Fibroblast of the conjunctiva (primary cell): ENCODE measurements around the gene BCL2L15.
"Not testable (repeated sequence)": the region's sequence is repeated elsewhere in the genome, so short reads cannot be mapped to it uniquely, and the experiment has no call there.

Experiments used
- DNase-seq: peaks from one replicate; pipeline ENCODE4 v3.0.0-alpha.2; 2010; ENCODE audit warnings: low read depth

BCL2L15 gene

GRCh38 chr1:113871597-113872113 is 15.7 kb downstream of the BCL2L15 start, which contains the start of gene PTPN22:
TSS of gene PTPN22 (minus strand) at chr1:113871712.
- DNase-seq: no peak

- DNase-seq: no peak
Measured at GRCh38 chr1:113870778-113871177, 16.6 kb downstream of the BCL2L15 start.

- no peak for DNase-seq
Measured at GRCh38 chr1:113868387-113869083, 18.8 kb downstream of the BCL2L15 start.

GRCh38 chr1:113861641-113862040 is 25.7 kb downstream of the BCL2L15 start:
- no peak for DNase-seq

GRCh38 chr1:113860891-113861290 is 26.5 kb downstream of the BCL2L15 start:
- DNase-seq: peak; percentile 9

- DNase-seq: no peak
Measured at GRCh38 chr1:113859478-113860175, 27.8 kb downstream of the BCL2L15 start.

GRCh38 chr1:113858982-113859381 is 28.4 kb downstream of the BCL2L15 start:
- no peak for DNase-seq

- no peak for DNase-seq
Measured at GRCh38 chr1:113858418-113858817, 29.0 kb downstream of the BCL2L15 start.

- DNase-seq: no peak
Measured at GRCh38 chr1:113857776-113858175, 29.6 kb downstream of the BCL2L15 start.

- no peak for DNase-seq
Measured at GRCh38 chr1:113856401-113856790, 31.0 kb downstream of the BCL2L15 start.

GRCh38 chr1:113855630-113856400 is 31.6 kb downstream of the BCL2L15 start:
- no peak for DNase-seq

GRCh38 chr1:113854234-113854633 is 33.1 kb downstream of the BCL2L15 start:
- no peak for DNase-seq

GRCh38 chr1:113852694-113853093 is 34.7 kb downstream of the BCL2L15 start:
- not testable (repeated sequence) for DNase-seq

GRCh38 chr1:113850127-113850796 is 37.1 kb downstream of the BCL2L15 start:
- no peak for DNase-seq

GRCh38 chr1:113849072-113849471 is 38.3 kb downstream of the BCL2L15 start:
- DNase-seq: no peak

GRCh38 chr1:113846391-113847035 is 40.9 kb downstream of the BCL2L15 start:
- DNase-seq: no peak

- DNase-seq: no peak
Measured at GRCh38 chr1:113836534-113836933, 50.8 kb downstream of the BCL2L15 start.

- DNase-seq: peak; percentile 23
Measured at GRCh38 chr1:113835686-113836290, 51.6 kb downstream of the BCL2L15 start.

GRCh38 chr1:113834716-113835115 is 52.7 kb downstream of the BCL2L15 start:
- no peak for DNase-seq
